HepG2 (cell line): ENCODE results near the gene BMX. TPM values are rescaled to one million over a fixed set of nuclear protein-coding genes. Genes with fewer than 3 reads are reported as not detected.

ENCODE experiments used
- ARID4A ChIP-seq: sonication (generic); formaldehyde crosslinking; IDR thresholded peaks from 2 replicates; pipeline ENCODE4 v1.5.0; 2020; ENCODE audit warnings: mild to moderate bottlenecking, missing genetic modification reagents, borderline replicate concordance
- ATRX ChIP-seq: sonication (generic); formaldehyde crosslinking; IDR thresholded peaks from 2 replicates; pipeline ENCODE4 v1.4.0; 2020; ENCODE audit warnings: missing genetic modification reagents, borderline replicate concordance
- CC2D1A ChIP-seq: sonication (generic); formaldehyde crosslinking; IDR thresholded peaks from 2 replicates; pipeline ENCODE4 v1.8.1; 2023; ENCODE audit warnings: mild to moderate bottlenecking, missing genetic modification reagents
- CHD4 ChIP-seq: fragments of 200-600 bp; sonication (generic); IDR thresholded peaks from 2 replicates; pipeline ENCODE4 v1.7.0; 2017; ENCODE audit warnings: mild to moderate bottlenecking, low read length, borderline replicate concordance
- DPF2 ChIP-seq: sonication (generic); formaldehyde crosslinking; IDR thresholded peaks from 2 replicates; pipeline ENCODE4 v1.4.0; 2020; ENCODE audit warnings: mild to moderate bottlenecking, low read depth, missing genetic modification reagents, borderline replicate concordance
- E2F1 ChIP-seq: sonication (generic); formaldehyde crosslinking; IDR thresholded peaks from 2 replicates; pipeline ENCODE4 v1.5.0; 2020; ENCODE audit warnings: missing genetic modification reagents
- KLF11 ChIP-seq: IDR thresholded peaks from 2 replicates; pipeline ENCODE4 v1.6.1; 2016; ENCODE audit warnings: missing compliant biosample characterization
- MIXL1 ChIP-seq: IDR thresholded peaks from 2 replicates; pipeline ENCODE4 v1.6.1; 2016
- MTA1 ChIP-seq: sonication (generic); formaldehyde crosslinking; IDR thresholded peaks from 2 replicates; pipeline ENCODE4 v1.4.0; 2020; ENCODE audit warnings: missing genetic modification reagents, mild to moderate bottlenecking, borderline replicate concordance
- MYPOP ChIP-seq: sonication (generic); formaldehyde crosslinking; IDR thresholded peaks from 2 replicates; pipeline ENCODE4 v1.8.1; 2023; ENCODE audit warnings: mild to moderate bottlenecking, moderate library complexity, missing genetic modification reagents
- PREB ChIP-seq: sonication (generic); formaldehyde crosslinking; IDR thresholded peaks from 2 replicates; pipeline ENCODE4 v1.4.0; 2020; ENCODE audit warnings: missing genetic modification reagents
- RORA ChIP-seq: sonication (generic); formaldehyde crosslinking; IDR thresholded peaks from 2 replicates; pipeline ENCODE4 v1.5.0; 2020; ENCODE audit warnings: mild to moderate bottlenecking, missing genetic modification reagents, moderate library complexity
- TCF7 ChIP-seq: sonication (generic); IDR thresholded peaks from 2 replicates; pipeline ENCODE4 v1.6.1; 2016; ENCODE audit warnings: antibody characterized with exemption, low read depth
- ZNF20 ChIP-seq: sonication (generic); formaldehyde crosslinking; IDR thresholded peaks from 2 replicates; pipeline ENCODE4 v1.4.0; 2020; ENCODE audit warnings: mild to moderate bottlenecking, moderate library complexity, missing genetic modification reagents
- ZNF256 ChIP-seq: sonication (generic); formaldehyde crosslinking; conservative IDR thresholded peaks from 2 replicates; pipeline ENCODE4 v1.4.0; 2020; ENCODE audit warnings: missing genetic modification reagents
- ZNF260 ChIP-seq: sonication (generic); formaldehyde crosslinking; IDR thresholded peaks from 2 replicates; pipeline ENCODE4 v1.4.0; 2020; ENCODE audit warnings: missing genetic modification reagents, low read depth, mild to moderate bottlenecking, borderline replicate concordance
- ZNF264 ChIP-seq: sonication (generic); formaldehyde crosslinking; IDR thresholded peaks from 2 replicates; pipeline ENCODE4 v1.4.0; 2020; ENCODE audit warnings: missing genetic modification reagents
- ZNF335 ChIP-seq: sonication (generic); formaldehyde crosslinking; IDR thresholded peaks from 2 replicates; pipeline ENCODE4 v1.4.0; 2020; ENCODE audit warnings: missing genetic modification reagents
- ZNF546 ChIP-seq: sonication (generic); formaldehyde crosslinking; conservative IDR thresholded peaks from 2 replicates; pipeline ENCODE4 v1.8.1; 2023; ENCODE audit warnings: mild to moderate bottlenecking, missing genetic modification reagents
- ZNF644 ChIP-seq: IDR thresholded peaks from 2 replicates; pipeline ENCODE4 v1.6.1; 2016; ENCODE audit warnings: low read depth
- ZXDC ChIP-seq: sonication (generic); formaldehyde crosslinking; IDR thresholded peaks from 2 replicates; pipeline ENCODE4 v1.5.0; 2020; ENCODE audit warnings: mild to moderate bottlenecking, missing genetic modification reagents
- ZZZ3 ChIP-seq: sonication (generic); formaldehyde crosslinking; IDR thresholded peaks from 2 replicates; pipeline ENCODE4 v1.4.0; 2020; ENCODE audit warnings: missing genetic modification reagents, mild to moderate bottlenecking, borderline replicate concordance
- polyA plus RNA-seq, 8 experiments: library from polyadenylated mRNA; depleted of rRNA in 3 of 8; stranded (reverse) in 7 of 8; unstranded in 1 of 8; fragments of >200 nt; fragmentation: Illumina TruSeq in 4 of 8; extraction: Trizol in 4 of 8; gene quantifications; 2 replicates each; pipeline versions ENCODE4 v1.2.1 to v1.2.3, GENCODE V29; 2011 to 2016; ENCODE audit warnings: low read depth in 4 of 8, missing spikeins in 1 of 8, mixed read lengths in 1 of 8; ENCODE audit not compliant: insufficient read depth in 1 of 8
- total RNA-seq, 5 experiments: library from RNA; depleted of rRNA; stranded (reverse); fragments of >200 nt; fragmentation: Illumina TruSeq; extraction: Trizol; gene quantifications; 2 replicates each; pipeline ENCODE4 v1.2.3, GENCODE V29; 2016; ENCODE audit warnings: low read depth in 1 of 5

The BMX gene
- total and polyA plus RNA-seq, 2 of the 13 experiments (the other 11 are each of a cell fraction or from before 2014, with no cell fraction given), result not detected

- no peak for TF ChIP-seq PREB (CRISPR knock-in tag)
- no peak for TF ChIP-seq ZXDC (CRISPR knock-in tag)
- no peak for TF ChIP-seq ZNF260 (CRISPR knock-in tag)
- TF ChIP-seq CHD4, result no peak
- TF ChIP-seq ARID4A (CRISPR knock-in tag), result no peak
- TF ChIP-seq MYPOP (CRISPR knock-in tag), result no peak
- TF ChIP-seq MTA1, result no peak
- no peak for TF ChIP-seq ZNF644
- TF ChIP-seq ZNF264 (CRISPR knock-in tag), result 0 out of 2 replicates have a peak, but pooled peaks have one; percentile 40
- TF ChIP-seq MIXL1 (CRISPR knock-in tag), result peak; percentile 28; the same call in 1 of the 2 replicates
- TF ChIP-seq RORA (CRISPR knock-in tag), result no peak
- no peak for TF ChIP-seq ZNF546
- no peak for TF ChIP-seq ZNF335 (CRISPR knock-in tag)
- TF ChIP-seq ZNF256, result no peak
- no peak for TF ChIP-seq ZNF20 (CRISPR knock-in tag)
- TF ChIP-seq E2F1 (CRISPR knock-in tag), result no peak
- no peak for TF ChIP-seq ZZZ3 (CRISPR knock-in tag)
- TF ChIP-seq ATRX (CRISPR knock-in tag), result no peak
- TF ChIP-seq DPF2 (CRISPR knock-in tag), result no peak
- TF ChIP-seq CC2D1A, result no peak
- TF ChIP-seq KLF11 (CRISPR knock-in tag), result no peak
- peak; percentile 89 for TF ChIP-seq TCF7
These were observed 101.3 kb downstream of the BMX start (continued) for GRCh38 chrX:15601932-15602331.
